Neural cell (in vitro differentiated cells): Measurements from ENCODE around the gene MAP1LC3B. TPM values are rescaled to one million over a fixed set of nuclear protein-coding genes. Genes with fewer than 3 reads are reported as not detected.

Source experiments
- H2AFZ ChIP-seq: fragments of 200-600, 300-800 bp; sonication (generic), shearing (Covaris generic); 2 replicates; pipeline ENCODE4 v1.6.0; 2014; ENCODE audit warnings: low read depth, mild to moderate bottlenecking, antibody characterized with exemption, low read length, moderate library complexity
- H3F3A ChIP-seq: fragments of 200-600 bp; shearing (Covaris generic); 2 replicates; pipeline ENCODE4 v1.6.1; 2016; ENCODE audit warnings: mild to moderate bottlenecking, moderate library complexity, mixed read lengths, antibody characterized with exemption, low read length; ENCODE audit not compliant: insufficient read depth, poor library complexity, severe bottlenecking
- H3K27ac ChIP-seq: fragments of 200-600, 300-800 bp; sonication (generic), shearing (Covaris generic); 2 replicates; pipeline ENCODE4 v1.5.1; 2014; ENCODE audit warnings: mild to moderate bottlenecking, low read length, moderate library complexity
- H3K27me3 ChIP-seq: fragments of 300-800, 200-600 bp; sonication (generic), shearing (Covaris generic); 2 replicates; pipeline ENCODE4 v1.6.0; 2014; ENCODE audit warnings: mild to moderate bottlenecking, low read depth, low read length, moderate library complexity; ENCODE audit not compliant: insufficient read depth
- H3K36me3 ChIP-seq: fragments of 300-800, 200-600 bp; sonication (generic), shearing (Covaris generic); 2 replicates; pipeline ENCODE4 v1.5.1; 2014; ENCODE audit warnings: mild to moderate bottlenecking, antibody characterized with exemption, low read length, moderate library complexity; ENCODE audit not compliant: insufficient read depth
- H3K4me2 ChIP-seq: fragments of 300-800, 200-600 bp; sonication (generic), shearing (Covaris generic); 2 replicates; pipeline ENCODE4 v1.6.0; 2014; ENCODE audit warnings: mild to moderate bottlenecking, low read length
- H3K4me3 ChIP-seq: fragments of 300-800, 200-600 bp; sonication (generic), shearing (Covaris generic); 2 replicates; pipeline ENCODE4 v1.5.1; 2014; ENCODE audit warnings: mild to moderate bottlenecking, low read length, moderate library complexity
- H3K79me2 ChIP-seq: fragments of 200-600 bp; shearing (Covaris generic); replicated peaks from 2 replicates; pipeline ENCODE4 v1.6.0; 2014; ENCODE audit warnings: mild to moderate bottlenecking, low read length, moderate library complexity; ENCODE audit not compliant: insufficient read depth
- H3K9ac ChIP-seq: fragments of 300-800, 200-600 bp; sonication (generic), shearing (Covaris generic); 2 replicates; pipeline ENCODE4 v1.6.1; 2016; ENCODE audit warnings: mild to moderate bottlenecking, low read length, mixed read lengths
- H3K9me2 ChIP-seq: fragments of 200-600 bp; shearing (Covaris generic); 2 replicates; pipeline ENCODE4 v1.6.1; 2016; ENCODE audit warnings: mild to moderate bottlenecking, low read length, mixed read lengths; ENCODE audit not compliant: insufficient read depth
- H3K9me3 ChIP-seq: fragments of 200-600, 300-800 bp; sonication (generic), shearing (Covaris generic); 2 replicates; pipeline ENCODE4 v1.6.1; 2016; ENCODE audit warnings: mild to moderate bottlenecking, mixed run types, low read length, moderate library complexity, mixed read lengths
- H4K20me1 ChIP-seq: fragments of 200-600 bp; shearing (Covaris generic); 2 replicates; pipeline ENCODE4 v1.6.1; 2016; ENCODE audit warnings: mild to moderate bottlenecking, mixed run types; ENCODE audit not compliant: insufficient read depth
- EP300 ChIP-seq: fragments of 450-650 bp; conservative IDR thresholded peaks from 2 replicates; pipeline ENCODE4 v1.6.1; 2014; ENCODE audit warnings: antibody characterized with exemption, mild to moderate bottlenecking, moderate library complexity; ENCODE audit not compliant: poor library complexity, severe bottlenecking
- EZH2 ChIP-seq: fragments of 200-600, 300-800 bp; shearing (Covaris generic), sonication (generic); IDR thresholded peaks from 2 replicates; pipeline ENCODE4 v1.6.1; 2014; ENCODE audit warnings: antibody characterized with exemption, low read length, borderline replicate concordance, mild to moderate bottlenecking; ENCODE audit not compliant: insufficient read depth, poor library complexity, severe bottlenecking
- MXI1 ChIP-seq: fragments of 450-650 bp; conservative IDR thresholded peaks from 2 replicates; pipeline ENCODE4 v1.6.1; 2014; ENCODE audit warnings: antibody characterized with exemption, mild to moderate bottlenecking; ENCODE audit not compliant: poor library complexity, severe bottlenecking
- POLR2AphosphoS5 ChIP-seq: IDR thresholded peaks from 2 replicates; pipeline ENCODE4 v1.6.1; 2012
- RAD21 ChIP-seq: fragments of 450-650 bp; conservative IDR thresholded peaks from 2 replicates; pipeline ENCODE4 v1.6.1; 2014; ENCODE audit warnings: antibody characterized with exemption, mild to moderate bottlenecking, moderate library complexity
- SMC3 ChIP-seq: fragments of 450-650 bp; conservative IDR thresholded peaks from 2 replicates; pipeline ENCODE4 v1.6.1; 2014; ENCODE audit warnings: antibody characterized with exemption, mild to moderate bottlenecking, moderate library complexity; ENCODE audit not compliant: poor library complexity
- TAF1 ChIP-seq: IDR thresholded peaks from 2 replicates; pipeline ENCODE4 v1.6.1; 2012; ENCODE audit warnings: low read depth
- polyA plus RNA-seq: library from polyadenylated mRNA; depleted of rRNA; stranded (reverse); fragments of >200 nt; gene quantifications from 2 replicates; pipeline ENCODE4 v1.2.3, GENCODE V29; 2014
- TF ChIP-seq, protein P1 (sequence below): IDR thresholded peaks from 2 replicates; pipeline ENCODE4 v1.6.1; 2012; ENCODE audit warnings: borderline replicate concordance
- TF ChIP-seq, protein P2 (sequence below): fragments of 450-650 bp; IDR thresholded peaks from 2 replicates; pipeline ENCODE4 v1.5.1; 2014; ENCODE audit warnings: antibody characterized with exemption, mild to moderate bottlenecking, moderate library complexity; ENCODE audit not compliant: poor library complexity, severe bottlenecking

The MAP1LC3B gene
- polyA plus RNA-seq, 1 donor from 2014 or later: 73.1 TPM

DNA sequence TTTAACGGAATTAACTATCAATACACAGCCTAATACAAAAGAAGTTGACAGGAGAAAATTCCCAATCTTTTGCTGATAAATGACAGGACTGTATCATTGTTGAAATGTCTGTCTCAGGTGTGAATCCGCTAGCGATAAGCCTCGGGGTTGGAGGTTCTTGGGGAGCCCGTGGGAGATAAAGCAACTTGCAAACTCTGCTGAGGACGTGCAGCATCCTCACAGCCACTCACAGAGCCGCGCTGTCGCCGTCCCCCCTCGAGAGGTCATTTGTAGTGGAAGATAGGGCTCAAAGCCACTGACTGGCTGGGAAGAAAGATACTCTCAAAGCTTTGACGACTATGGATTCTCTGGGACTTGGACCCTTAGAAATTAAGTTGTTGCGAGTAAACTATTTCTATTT lies 17.0 kb downstream of the MAP1LC3B start:
- TF ChIP-seq TAF1 (no peak), SMC3 (no peak), POLR2AphosphoS5 (no peak), EP300 (no peak), MXI1 (no peak)
- TF ChIP-seq, protein P1, sequence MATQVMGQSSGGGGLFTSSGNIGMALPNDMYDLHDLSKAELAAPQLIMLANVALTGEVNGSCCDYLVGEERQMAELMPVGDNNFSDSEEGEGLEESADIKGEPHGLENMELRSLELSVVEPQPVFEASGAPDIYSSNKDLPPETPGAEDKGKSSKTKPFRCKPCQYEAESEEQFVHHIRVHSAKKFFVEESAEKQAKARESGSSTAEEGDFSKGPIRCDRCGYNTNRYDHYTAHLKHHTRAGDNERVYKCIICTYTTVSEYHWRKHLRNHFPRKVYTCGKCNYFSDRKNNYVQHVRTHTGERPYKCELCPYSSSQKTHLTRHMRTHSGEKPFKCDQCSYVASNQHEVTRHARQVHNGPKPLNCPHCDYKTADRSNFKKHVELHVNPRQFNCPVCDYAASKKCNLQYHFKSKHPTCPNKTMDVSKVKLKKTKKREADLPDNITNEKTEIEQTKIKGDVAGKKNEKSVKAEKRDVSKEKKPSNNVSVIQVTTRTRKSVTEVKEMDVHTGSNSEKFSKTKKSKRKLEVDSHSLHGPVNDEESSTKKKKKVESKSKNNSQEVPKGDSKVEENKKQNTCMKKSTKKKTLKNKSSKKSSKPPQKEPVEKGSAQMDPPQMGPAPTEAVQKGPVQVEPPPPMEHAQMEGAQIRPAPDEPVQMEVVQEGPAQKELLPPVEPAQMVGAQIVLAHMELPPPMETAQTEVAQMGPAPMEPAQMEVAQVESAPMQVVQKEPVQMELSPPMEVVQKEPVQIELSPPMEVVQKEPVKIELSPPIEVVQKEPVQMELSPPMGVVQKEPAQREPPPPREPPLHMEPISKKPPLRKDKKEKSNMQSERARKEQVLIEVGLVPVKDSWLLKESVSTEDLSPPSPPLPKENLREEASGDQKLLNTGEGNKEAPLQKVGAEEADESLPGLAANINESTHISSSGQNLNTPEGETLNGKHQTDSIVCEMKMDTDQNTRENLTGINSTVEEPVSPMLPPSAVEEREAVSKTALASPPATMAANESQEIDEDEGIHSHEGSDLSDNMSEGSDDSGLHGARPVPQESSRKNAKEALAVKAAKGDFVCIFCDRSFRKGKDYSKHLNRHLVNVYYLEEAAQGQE: no peak
- H3K4me3 ChIP-seq: no peak overlapping the region
- H3K4me2 ChIP-seq: no peak overlapping the region
- H3F3A ChIP-seq: no peaks in the 10 kb centered on the region
- H3K9ac ChIP-seq: no peak overlapping the region
- no peaks in the 10 kb centered on the region for H4K20me1 ChIP-seq
- H3K9me3 ChIP-seq: no peaks in the 10 kb centered on the region
- H2AFZ ChIP-seq: no peak overlapping the region
- H3K27me3 ChIP-seq: no peaks in the 10 kb centered on the region
- no peak overlapping the region for H3K27ac ChIP-seq
- H3K79me2 ChIP-seq: no peaks in the 10 kb centered on the region
- H3K9me2 ChIP-seq: no peaks in the 10 kb centered on the region
- peaks cover 6% of the 10 kb centered on the region for H3K36me3 ChIP-seq

- no peaks in the 10 kb centered on the region for H3K79me2 ChIP-seq
- H3K9ac ChIP-seq: no peak overlapping the region
- no peak overlapping the region for H3K4me2 ChIP-seq
- no peaks in the 10 kb centered on the region for H3K9me3 ChIP-seq
- H4K20me1 ChIP-seq: no peaks in the 10 kb centered on the region
- TF ChIP-seq, protein P2, sequence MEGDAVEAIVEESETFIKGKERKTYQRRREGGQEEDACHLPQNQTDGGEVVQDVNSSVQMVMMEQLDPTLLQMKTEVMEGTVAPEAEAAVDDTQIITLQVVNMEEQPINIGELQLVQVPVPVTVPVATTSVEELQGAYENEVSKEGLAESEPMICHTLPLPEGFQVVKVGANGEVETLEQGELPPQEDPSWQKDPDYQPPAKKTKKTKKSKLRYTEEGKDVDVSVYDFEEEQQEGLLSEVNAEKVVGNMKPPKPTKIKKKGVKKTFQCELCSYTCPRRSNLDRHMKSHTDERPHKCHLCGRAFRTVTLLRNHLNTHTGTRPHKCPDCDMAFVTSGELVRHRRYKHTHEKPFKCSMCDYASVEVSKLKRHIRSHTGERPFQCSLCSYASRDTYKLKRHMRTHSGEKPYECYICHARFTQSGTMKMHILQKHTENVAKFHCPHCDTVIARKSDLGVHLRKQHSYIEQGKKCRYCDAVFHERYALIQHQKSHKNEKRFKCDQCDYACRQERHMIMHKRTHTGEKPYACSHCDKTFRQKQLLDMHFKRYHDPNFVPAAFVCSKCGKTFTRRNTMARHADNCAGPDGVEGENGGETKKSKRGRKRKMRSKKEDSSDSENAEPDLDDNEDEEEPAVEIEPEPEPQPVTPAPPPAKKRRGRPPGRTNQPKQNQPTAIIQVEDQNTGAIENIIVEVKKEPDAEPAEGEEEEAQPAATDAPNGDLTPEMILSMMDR: no peak
- TF ChIP-seq SMC3: no peak
- TF ChIP-seq RAD21: no peak
- TF ChIP-seq EP300: no peak
- TF ChIP-seq MXI1: no peak
- no peak for TF ChIP-seq EZH2
- TF ChIP-seq TAF1: no peak
- no peak for TF ChIP-seq POLR2AphosphoS5
- TF ChIP-seq, protein P1: no peak
- no peaks in the 10 kb centered on the region for H3K9me2 ChIP-seq
- H3K27me3 ChIP-seq: no peaks in the 10 kb centered on the region
- H3K27ac ChIP-seq: no peak overlapping the region
- peaks cover 6% of the 10 kb centered on the region for H3K36me3 ChIP-seq
- no peak overlapping the region for H2AFZ ChIP-seq
- H3K4me3 ChIP-seq: no peak overlapping the region
- H3F3A ChIP-seq: no peaks in the 10 kb centered on the region
Observed at GRCh38 chr16:87409781-87410180, 17.6 kb downstream of the MAP1LC3B start.
